NCI-H1436 treated with DMSO at 0.1 percent for 48 hours (cell line): ENCODE data around the gene CCDC117.
"Not testable (repeated sequence)": the region's sequence is repeated elsewhere in the genome, so short reads cannot be mapped to it uniquely, and the experiment has no call there.

ENCODE experiments used
- DNase-seq: peaks from one replicate; lab custom pipeline; 2025; lab: John Stamatoyannopoulos, UW

CCDC117 gene

GRCh38 chr22:28772633-28773460 lies at the start of gene CCDC117:
Gene CCDC117, plus strand, starts transcription at chr22:28772695. Its CDS starts 155 bp downstream, at chr22:28772850.
- DNase-seq, result peak; percentile 77

- DNase-seq, result no peak
These were observed 44.5 kb upstream of the CCDC117 start for GRCh38 chr22:28728002-28728401.

GRCh38 chr22:28728621-28729313 lies 43.7 kb upstream of the CCDC117 start:
- DNase-seq, result no peak

- no peak for DNase-seq
These were observed 42.3 kb upstream of the CCDC117 start for GRCh38 chr22:28730179-28730578.

GRCh38 chr22:28734393-28734792 lies 38.1 kb upstream of the CCDC117 start:
- no peak for DNase-seq

- peak; percentile 50 for DNase-seq
These were observed 36.0 kb upstream of the CCDC117 start for GRCh38 chr22:28736301-28737155.

GRCh38 chr22:28737701-28738100 lies 34.8 kb upstream of the CCDC117 start:
- DNase-seq, result no peak

- DNase-seq, result not testable (repeated sequence)
These were observed 33.6 kb upstream of the CCDC117 start for GRCh38 chr22:28738876-28739275.

GRCh38 chr22:28741200-28741784 lies 31.2 kb upstream of the CCDC117 start:
- no peak for DNase-seq

- DNase-seq, result peak; percentile 98
These were observed 30.5 kb upstream of the CCDC117 start, which contains the start of the genes CHEK2 and HSCB for GRCh38 chr22:28741785-28742561. Gene CHEK2, minus strand, starts transcription at chr22:28741820. Its CDS starts 7,099 bp downstream, at chr22:28734721. Gene HSCB, plus strand, starts transcription at chr22:28742039. Its CDS starts 57 bp downstream, at chr22:28742096.

GRCh38 chr22:28742562-28742962 lies 29.9 kb upstream of the CCDC117 start:
- DNase-seq, result no peak

GRCh38 chr22:28743852-28744251 lies 28.6 kb upstream of the CCDC117 start:
- DNase-seq, result no peak

- no peak for DNase-seq
These were observed 22.0 kb upstream of the CCDC117 start for GRCh38 chr22:28750471-28750881.

GRCh38 chr22:28754512-28754911 lies 18.0 kb upstream of the CCDC117 start:
- DNase-seq, result not testable (repeated sequence)

- DNase-seq, result no peak
These were observed 12.5 kb upstream of the CCDC117 start for GRCh38 chr22:28759861-28760560.

GRCh38 chr22:28761449-28761755 lies 11.1 kb upstream of the CCDC117 start:
- no peak for DNase-seq

- DNase-seq, result not testable (repeated sequence)
These were observed 10.5 kb upstream of the CCDC117 start for GRCh38 chr22:28762000-28762399.

- DNase-seq, result no peak
These were observed 5.9 kb upstream of the CCDC117 start for GRCh38 chr22:28766628-28767027.

GRCh38 chr22:28768701-28769393 lies 3.6 kb upstream of the CCDC117 start:
- DNase-seq, result no peak
